ENCODE results near the gene NKX2-2. TPM values are rescaled to one million over a fixed set of nuclear protein-coding genes. Genes with fewer than 3 reads are reported as not detected.

Gene NKX2-2
- total and polyA plus RNA-seq, 2 of the 4 experiments (the other 2 are of a cell fraction), result not detected

GRCh38 chr20:21528870-21529269 lies 15.0 kb upstream of the NKX2-2 start:
- peaks cover 13% of the 10 kb centered on the region for H3K27me3 ChIP-seq (ENCODE audit: control insufficient read depth, insufficient read depth, low read length)
- ChIA-PET CTCF (no interaction called here), POLR2A (ENCODE audit: unreplicated experiment) (no interaction called here)
- intact Hi-C loops (cut with micrococcal nuclease), result no loop called here
- no peaks in the 10 kb centered on the region for H3K9me1 ChIP-seq (ENCODE audit: insufficient read depth, low read length)
- H3K36me3 ChIP-seq (ENCODE audit: control insufficient read depth, insufficient read depth, low read length), result no peaks in the 10 kb centered on the region
- no peaks in the 10 kb centered on the region for H3K9me3 ChIP-seq (ENCODE audit: control insufficient read depth, insufficient read depth, low read length)
- ATAC-seq (ENCODE audit: low read depth) (no peak), DNase-seq (no peak)
- H3K9ac ChIP-seq (ENCODE audit: low read depth, low read length), result no peak overlapping the region
- no peaks in the 10 kb centered on the region for H3K4me1 ChIP-seq (ENCODE audit: control insufficient read depth, insufficient read depth, low read length)
- no peak overlapping the region for H3K27ac ChIP-seq (ENCODE audit: insufficient read depth, low read length)
- H2AFZ ChIP-seq (replicated peaks; ENCODE audit: low read length, poor library complexity), result no peak overlapping the region
- in situ Hi-C loops (cut with MboI; ENCODE audit: low sequenced_read_pairs), result no loop called here
- no peak overlapping the region for H3K56ac ChIP-seq (ENCODE audit: extremely low read depth, insufficient read depth, low read length)
- H4K20me1 ChIP-seq (ENCODE audit: insufficient read depth, low read length), result no peaks in the 10 kb centered on the region
- H2AK9ac ChIP-seq (replicated peaks; ENCODE audit: low read depth, low read length, poor library complexity), result no peak overlapping the region
- WGBS, 2 experiments (ENCODE audit: extremely low coverage in 2 of 2, insufficient read length in 1 of 2), result no CpG with 5 or more reads among the region's 5 CpGs
- H2BK20ac ChIP-seq (ENCODE audit: low read depth, low read length), result no peak overlapping the region
- H3K14ac ChIP-seq (replicated peaks; ENCODE audit: low read depth, low read length), result no peak overlapping the region
- no peak overlapping the region for H2BK15ac ChIP-seq (ENCODE audit: low read depth, low read length)
- H3K4me2 ChIP-seq (ENCODE audit: low read depth, low read length), result no peak overlapping the region
- TF ChIP-seq RCOR1 (IDR thresholded peaks at IDR 0.05; ENCODE audit: insufficient replicate concordance, low read length), result no peak
- no TSS peak for BruUV-seq (replicated peaks)
- no peak overlapping the region for H2AK5ac ChIP-seq (ENCODE audit: low read depth, low read length)
- H3K4me3 ChIP-seq (ENCODE audit: insufficient read depth, low read depth, low read length), result no peak overlapping the region
- no peak overlapping the region for H3K4ac ChIP-seq (ENCODE audit: low read depth, low read length)
- H4K5ac ChIP-seq (ENCODE audit: low read depth, low read length), result no peak overlapping the region
- H3K18ac ChIP-seq (ENCODE audit: low read depth, low read length), result no peak overlapping the region
- H3K23ac ChIP-seq (ENCODE audit: low read depth, low read length), result no peak overlapping the region
- dilution Hi-C loops (cut with HindIII; ENCODE audit: low sequenced_read_pairs, unreplicated experiment), result no loop called here
- H2BK120ac ChIP-seq (ENCODE audit: low read depth, low read length), result no peak overlapping the region
- no peak overlapping the region for H4K8ac ChIP-seq (ENCODE audit: low read depth in 2 of 2, low read length in 2 of 2)
- H4K91ac ChIP-seq (ENCODE audit: insufficient read depth, low read depth, low read length), result no peak overlapping the region
- H2BK5ac ChIP-seq (ENCODE audit: low read depth, low read length, poor library complexity, severe bottlenecking), result no peak overlapping the region
- no peaks in the 10 kb centered on the region for H3K79me1 ChIP-seq (ENCODE audit: low read depth in 1 of 2, low read length in 2 of 2)
